ENCODE results near the gene SAMM50.

SAMM50 gene

GRCh38 chr22:43991316-43992020 is 36.2 kb downstream of the SAMM50 start:
- DNase-seq (ENCODE audit: extremely low read depth, insufficient read length) = no peak
- no peaks in the 10 kb centered on the region for H3K27me3 ChIP-seq (replicated peaks; ENCODE audit: control insufficient read depth, insufficient read depth, low read length)
- no peak overlapping the region for H3K4me3 ChIP-seq (replicated peaks; ENCODE audit: low read depth, low read length)
- H3K36me3 ChIP-seq (ENCODE audit: control insufficient read depth, insufficient read depth, low read length) = peaks cover 18% of the 10 kb centered on the region
- TF ChIP-seq CTCF (IDR thresholded peaks at IDR 0.05; ENCODE audit: insufficient read depth, low read length, poor library complexity, severe bottlenecking) = no peak

GRCh38 chr22:43992331-43992821 is 37.1 kb downstream of the SAMM50 start:
- TF ChIP-seq CTCF (IDR thresholded peaks at IDR 0.05; ENCODE audit: insufficient read depth, low read length, poor library complexity, severe bottlenecking) = no peak
- no peak for DNase-seq (ENCODE audit: extremely low read depth, insufficient read length)
- peaks cover 18% of the 10 kb centered on the region for H3K36me3 ChIP-seq (ENCODE audit: control insufficient read depth, insufficient read depth, low read length)
- H3K4me3 ChIP-seq (replicated peaks; ENCODE audit: low read depth, low read length) = no peak overlapping the region
- no peaks in the 10 kb centered on the region for H3K27me3 ChIP-seq (replicated peaks; ENCODE audit: control insufficient read depth, insufficient read depth, low read length)

GRCh38 chr22:43993072-43993760 is 38.0 kb downstream of the SAMM50 start:
- peaks cover 17% of the 10 kb centered on the region for H3K36me3 ChIP-seq (ENCODE audit: control insufficient read depth, insufficient read depth, low read length)
- H3K27me3 ChIP-seq (replicated peaks; ENCODE audit: control insufficient read depth, insufficient read depth, low read length) = no peaks in the 10 kb centered on the region
- no peak overlapping the region for H3K4me3 ChIP-seq (replicated peaks; ENCODE audit: low read depth, low read length)
- DNase-seq (ENCODE audit: extremely low read depth, insufficient read length) = peak; percentile 41
- peak; percentile 97 for TF ChIP-seq CTCF (IDR thresholded peaks at IDR 0.05; ENCODE audit: insufficient read depth, low read length, poor library complexity, severe bottlenecking)

- Histone ChIP-seq H3K4me3 (replicated peaks; ENCODE audit: low read depth, low read length) (no peak overlapping the region), H3K27me3 (replicated peaks; ENCODE audit: control insufficient read depth, insufficient read depth, low read length) (no peaks in the 10 kb centered on the region), H3K36me3 (ENCODE audit: control insufficient read depth, insufficient read depth, low read length) (peaks cover 20% of the 10 kb centered on the region)
- no peak for TF ChIP-seq CTCF (IDR thresholded peaks at IDR 0.05; ENCODE audit: insufficient read depth, low read length, poor library complexity, severe bottlenecking)
- DNase-seq (ENCODE audit: extremely low read depth, insufficient read length) = no peak
Observed at GRCh38 chr22:43994006-43994405, 38.8 kb downstream of the SAMM50 start.

GRCh38 chr22:43994416-43994815 is 39.2 kb downstream of the SAMM50 start:
- no peak for DNase-seq (ENCODE audit: extremely low read depth, insufficient read length)
- Histone ChIP-seq H3K27me3 (replicated peaks; ENCODE audit: control insufficient read depth, insufficient read depth, low read length) (no peaks in the 10 kb centered on the region), H3K4me3 (replicated peaks; ENCODE audit: low read depth, low read length) (no peak overlapping the region), H3K36me3 (ENCODE audit: control insufficient read depth, insufficient read depth, low read length) (peaks cover 20% of the 10 kb centered on the region)
- TF ChIP-seq CTCF (IDR thresholded peaks at IDR 0.05; ENCODE audit: insufficient read depth, low read length, poor library complexity, severe bottlenecking) = no peak

All from GM06990 (cell line).